ENCODE measurements around the gene ATXN1. TPM values are rescaled to one million over a fixed set of nuclear protein-coding genes. Genes with fewer than 3 reads are reported as not detected.

Gene ATXN1
- total and polyA plus RNA-seq, 2 donors from 2014 or later, result 4.2 to 58.2 TPM

- Histone ChIP-seq H3K36me3 (ENCODE audit: control insufficient read depth in 2 of 3, insufficient read depth in 3 of 3, low read length in 3 of 3) (no peaks in the 10 kb centered on the region), H3K4me1 (ENCODE audit: control insufficient read depth in 2 of 3, insufficient read depth in 2 of 3, low read depth in 1 of 3, low read length in 3 of 3) (peaks cover 2 to 5% (median 3%) of the 10 kb centered on the region in 3 donors), H3K4me3 (ENCODE audit: low read length in 3 of 3) (no peak overlapping the region), H3K27me3 (ENCODE audit: control insufficient read depth, insufficient read depth, low read length) (no peaks in the 10 kb centered on the region), H3K9me3 (ENCODE audit: control insufficient read depth in 2 of 3, insufficient read depth in 1 of 3, low read length in 3 of 3) (no peaks in the 10 kb centered on the region), H3K9ac (ENCODE audit: low read length in 3 of 3) (no peak overlapping the region), H3K27ac (ENCODE audit: low read depth in 2 of 2, low read length in 2 of 2) (no peak overlapping the region)
- no peak for TF ChIP-seq CTCF (IDR thresholded peaks at IDR 0.05; ENCODE audit: borderline replicate concordance, extremely low read depth, insufficient read depth)
- intact Hi-C loops (cut with DNase I), result no loop called here
- DNase-seq (no peak), FAIRE-seq (no peak)
These were observed 398.3 kb downstream of the ATXN1 start for GRCh38 chr6:16362819-16363589.

GRCh38 chr6:16362296-16362695 is 399.0 kb downstream of the ATXN1 start:
- Histone ChIP-seq H3K36me3 (ENCODE audit: control insufficient read depth in 2 of 3, insufficient read depth in 3 of 3, low read length in 3 of 3) (no peaks in the 10 kb centered on the region), H3K9ac (ENCODE audit: low read length in 3 of 3) (no peak overlapping the region), H3K4me1 (ENCODE audit: control insufficient read depth in 2 of 3, insufficient read depth in 2 of 3, low read depth in 1 of 3, low read length in 3 of 3) (peaks cover 2 to 5% (median 3%) of the 10 kb centered on the region in 3 donors), H3K27me3 (ENCODE audit: control insufficient read depth, insufficient read depth, low read length) (no peaks in the 10 kb centered on the region), H3K27ac (ENCODE audit: low read depth in 2 of 2, low read length in 2 of 2) (no peak overlapping the region), H3K4me3 (ENCODE audit: low read length in 3 of 3) (no peak overlapping the region), H3K9me3 (ENCODE audit: control insufficient read depth in 2 of 3, insufficient read depth in 1 of 3, low read length in 3 of 3) (no peaks in the 10 kb centered on the region)
- FAIRE-seq (no peak), DNase-seq (no peak)
- no peak for TF ChIP-seq CTCF (IDR thresholded peaks at IDR 0.05; ENCODE audit: borderline replicate concordance, extremely low read depth, insufficient read depth)
- intact Hi-C loops (cut with DNase I), result no loop called here

GRCh38 chr6:16361861-16362260 is 399.4 kb downstream of the ATXN1 start:
- no peak overlapping the region for H3K9ac ChIP-seq (ENCODE audit: low read length in 3 of 3)
- H3K9me3 ChIP-seq (ENCODE audit: control insufficient read depth in 2 of 3, insufficient read depth in 1 of 3, low read length in 3 of 3), result no peaks in the 10 kb centered on the region
- DNase-seq, result no peak
- no peaks in the 10 kb centered on the region for H3K27me3 ChIP-seq (ENCODE audit: control insufficient read depth, insufficient read depth, low read length)
- TF ChIP-seq CTCF (IDR thresholded peaks at IDR 0.05; ENCODE audit: borderline replicate concordance, extremely low read depth, insufficient read depth), result no peak
- intact Hi-C loops (cut with DNase I), result no loop called here
- H3K4me1 ChIP-seq (ENCODE audit: control insufficient read depth in 2 of 3, insufficient read depth in 2 of 3, low read depth in 1 of 3, low read length in 3 of 3), result peaks cover under 1 to 3% (median 2%) of the 10 kb centered on the region in 3 donors
- FAIRE-seq, result no peak
- H3K4me3 ChIP-seq (ENCODE audit: low read length in 3 of 3), result no peak overlapping the region
- no peak overlapping the region for H3K27ac ChIP-seq (ENCODE audit: low read depth in 2 of 2, low read length in 2 of 2)
- no peaks in the 10 kb centered on the region for H3K36me3 ChIP-seq (ENCODE audit: control insufficient read depth in 2 of 3, insufficient read depth in 3 of 3, low read length in 3 of 3)
